Brain microvascular endothelial cell (primary cell): Measurements from ENCODE around the gene WT1.

Source experiments
- DNase-seq: peaks from one replicate; pipeline ENCODE4 v3.0.0-alpha.2; 2020
- H3K27ac ChIP-seq: fragments of 250-450 bp; sonication (Bioruptor Pico); 2 replicates; pipeline ENCODE4 v1.5.1; 2020; ENCODE audit warnings: mild to moderate bottlenecking, moderate library complexity
- H3K27me3 ChIP-seq: fragments of 250-450 bp; sonication (Bioruptor Pico); replicated peaks from 2 replicates; pipeline ENCODE4 v1.5.1; 2020; ENCODE audit warnings: mild to moderate bottlenecking
- H3K36me3 ChIP-seq: fragments of 250-450 bp; sonication (Bioruptor Pico); replicated peaks from 2 replicates; pipeline ENCODE4 v1.5.1; 2020; ENCODE audit warnings: mild to moderate bottlenecking
- H3K4me3 ChIP-seq: 2 replicates; pipeline ENCODE4 v1.5.1; 2011; ENCODE audit warnings: low read depth, mild to moderate bottlenecking, control low read depth, low read length, moderate library complexity
- CTCF ChIP-seq: IDR thresholded peaks from 2 replicates; pipeline ENCODE4 v1.5.1; 2011; ENCODE audit warnings: low read depth, mild to moderate bottlenecking, moderate library complexity, low read length, control low read depth, inconsistent platforms; ENCODE audit errors: missing control alignments
- in situ Hi-C: cut with HindIII; loops from 2 replicates; pipeline ENCODE4 v1.10.0; 2017; ENCODE audit warnings: low sequenced_read_pairs, low pct_ligation_motif_present

Gene WT1

GRCh38 chr11:32388365-32388764, 47.0 kb downstream of the WT1 start:
- no peak overlapping the region for H3K27ac ChIP-seq
- H3K36me3 ChIP-seq: no peaks in the 10 kb centered on the region
- H3K27me3 ChIP-seq: no peaks in the 10 kb centered on the region
- H3K4me3 ChIP-seq: no peak overlapping the region
- no peak for DNase-seq
- in situ Hi-C loops: no loop called here
- no peak for TF ChIP-seq CTCF

DNA sequence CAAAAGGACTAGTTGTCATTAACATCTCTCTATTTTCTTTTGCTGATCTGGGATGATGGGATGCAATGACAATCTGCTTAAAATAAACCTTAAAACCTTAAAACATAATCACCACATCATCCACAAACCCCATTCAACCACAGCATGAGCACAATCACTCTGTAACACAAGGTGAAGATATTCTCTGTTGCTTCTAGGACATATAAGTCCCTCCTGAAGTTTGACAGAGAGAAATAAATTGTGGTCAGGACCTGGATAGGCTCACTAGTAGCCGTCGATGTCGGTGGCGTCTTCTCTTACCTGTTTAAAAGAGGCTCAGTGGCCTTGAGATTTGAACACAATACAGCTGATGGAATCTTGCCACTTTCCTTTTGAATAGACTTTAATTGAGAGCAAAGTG, 47.9 kb downstream of the WT1 start:
- no peak overlapping the region for H3K27ac ChIP-seq
- H3K27me3 ChIP-seq: no peaks in the 10 kb centered on the region
- no peak for TF ChIP-seq CTCF
- no peak for DNase-seq
- H3K4me3 ChIP-seq: no peak overlapping the region
- in situ Hi-C loops: no loop called here
- H3K36me3 ChIP-seq: no peaks in the 10 kb centered on the region

DNA sequence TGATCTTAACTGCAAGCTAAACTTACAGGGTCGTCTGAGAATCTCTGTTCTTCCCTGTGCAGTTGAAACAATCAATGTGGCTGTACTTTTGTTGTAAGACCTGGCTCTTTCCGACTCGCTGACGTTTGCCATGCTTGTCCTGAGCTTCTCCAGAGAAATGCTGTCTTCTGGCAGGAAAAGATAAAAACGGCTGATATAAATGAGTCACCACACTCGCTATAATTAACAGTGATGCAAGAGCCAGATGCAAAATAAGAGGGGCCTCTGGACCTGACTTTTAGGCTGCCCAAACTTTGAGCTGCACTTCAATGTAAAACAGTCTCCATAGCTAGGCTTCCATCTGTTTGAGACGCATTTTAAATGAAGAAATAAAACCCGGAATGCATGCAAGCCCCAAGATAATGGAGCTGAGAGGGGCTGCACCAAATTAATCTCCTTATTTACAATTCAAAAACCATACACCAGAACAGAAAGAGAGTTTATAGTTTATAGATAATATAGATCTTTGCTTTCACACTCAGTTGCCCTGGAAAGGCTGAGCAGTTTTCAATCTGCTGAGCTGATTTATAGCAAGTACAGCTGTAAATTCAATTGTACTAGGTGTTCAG, 48.5 kb downstream of the WT1 start:
- H3K36me3 ChIP-seq: no peaks in the 10 kb centered on the region
- in situ Hi-C loops: no loop called here
- TF ChIP-seq CTCF: no peak
- DNase-seq: peak; percentile 15
- H3K4me3 ChIP-seq: no peak overlapping the region
- no peaks in the 10 kb centered on the region for H3K27me3 ChIP-seq
- H3K27ac ChIP-seq: no peak overlapping the region

GRCh38 chr11:32385998-32386397, 49.3 kb downstream of the WT1 start:
- peak; percentile 76 for TF ChIP-seq CTCF

GRCh38 chr11:32382339-32383049, 52.8 kb downstream of the WT1 start:
- in situ Hi-C loops: no loop called here
- no peak for TF ChIP-seq CTCF
- Histone ChIP-seq H3K4me3 (no peak overlapping the region), H3K27ac (no peak overlapping the region), H3K27me3 (no peaks in the 10 kb centered on the region), H3K36me3 (no peaks in the 10 kb centered on the region)
- no peak for DNase-seq

More at GRCh38 chr11:32385998-32386397, 49.3 kb downstream of the WT1 start:
- Histone ChIP-seq H3K27me3 (no peaks in the 10 kb centered on the region), H3K4me3 (no peak overlapping the region), H3K27ac (no peak overlapping the region), H3K36me3 (no peaks in the 10 kb centered on the region)
- in situ Hi-C loops: no loop called here
- DNase-seq: peak; percentile 24

DNA sequence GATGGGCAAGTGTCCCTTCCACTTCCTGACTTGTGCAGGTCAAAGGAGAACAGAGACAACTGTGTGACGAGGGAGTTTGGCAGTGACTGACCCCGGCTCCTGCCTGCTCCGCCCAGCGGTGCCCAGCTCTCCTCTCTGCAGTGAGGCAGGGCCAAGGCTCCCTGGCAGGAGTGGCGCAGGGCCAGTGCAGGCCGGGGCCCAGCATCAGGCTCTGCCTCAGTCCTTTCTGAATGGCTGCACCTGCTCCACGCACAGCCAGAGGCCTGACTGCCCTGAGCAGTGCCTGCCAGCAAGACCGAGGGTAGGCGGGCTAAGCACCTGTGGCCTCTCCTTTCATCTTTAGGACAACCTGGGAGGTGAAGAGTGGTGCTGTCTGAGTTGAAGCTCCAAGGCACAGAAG, 54.2 kb downstream of the WT1 start:
- no peak for DNase-seq
- no peaks in the 10 kb centered on the region for H3K36me3 ChIP-seq
- H3K27me3 ChIP-seq: no peaks in the 10 kb centered on the region
- no peak overlapping the region for H3K27ac ChIP-seq
- in situ Hi-C loops: no loop called here
- TF ChIP-seq CTCF: no peak
- no peak overlapping the region for H3K4me3 ChIP-seq
